Stimulated activated CD4-positive, alpha-beta T cell treated with anti-CD3 and anti-CD28 coated beads, Interleukin-15, amount 100 ng/mL, for 1 hour (primary cell): ENCODE results near the gene SLC39A11.
"Not testable (repeated sequence)": the region's sequence is repeated elsewhere in the genome, so short reads cannot be mapped to it uniquely, and the experiment has no call there.

Experiments
- DNase-seq, 2 donors: peaks; one replicate each; pipeline ENCODE4 v3.0.0-alpha.2; 2020; ENCODE audit warnings: low read depth in 1 of 2, low spot score in 1 of 2

SLC39A11 gene

GRCh38 chr17:72761893-72762575, 330.5 kb downstream of the SLC39A11 start:
- DNase-seq, result not testable (repeated sequence)

- no peak for DNase-seq
Observed at GRCh38 chr17:72761431-72761830, 331.1 kb downstream of the SLC39A11 start.

GRCh38 chr17:72760368-72760767, 332.1 kb downstream of the SLC39A11 start:
- no peak for DNase-seq

- DNase-seq, result no peak
Observed at GRCh38 chr17:72759301-72759700, 333.2 kb downstream of the SLC39A11 start.

- no peak for DNase-seq
Observed at GRCh38 chr17:72756256-72756655, 336.2 kb downstream of the SLC39A11 start.

GRCh38 chr17:72754513-72754912, 338.0 kb downstream of the SLC39A11 start:
- no peak for DNase-seq

- DNase-seq, result no peak
Observed at GRCh38 chr17:72751746-72752145, 340.7 kb downstream of the SLC39A11 start.

GRCh38 chr17:72749119-72749572, 343.3 kb downstream of the SLC39A11 start:
- no peak for DNase-seq

- no peak for DNase-seq
Observed at GRCh38 chr17:72747501-72747900, 345.0 kb downstream of the SLC39A11 start.

GRCh38 chr17:72745241-72745640, 347.2 kb downstream of the SLC39A11 start:
- no peak for DNase-seq

GRCh38 chr17:72743037-72743467, 349.4 kb downstream of the SLC39A11 start:
- DNase-seq, result no peak

- DNase-seq, result no peak
Observed at GRCh38 chr17:72737151-72737690, 355.3 kb downstream of the SLC39A11 start.

- no peak for DNase-seq
Observed at GRCh38 chr17:72735592-72735991, 356.9 kb downstream of the SLC39A11 start.

GRCh38 chr17:72735048-72735447, 357.4 kb downstream of the SLC39A11 start:
- DNase-seq, result no peak

- DNase-seq, result no peak
Observed at GRCh38 chr17:72734613-72735012, 357.9 kb downstream of the SLC39A11 start.

GRCh38 chr17:72733619-72734282, 358.7 kb downstream of the SLC39A11 start:
- DNase-seq, result no peak

- no peak for DNase-seq
Observed at GRCh38 chr17:72732893-72733618, 359.4 kb downstream of the SLC39A11 start.

GRCh38 chr17:72730077-72730476, 362.4 kb downstream of the SLC39A11 start:
- DNase-seq, result no peak

- DNase-seq, result no peak
Observed at GRCh38 chr17:72726936-72727335, 365.6 kb downstream of the SLC39A11 start.

- peak in 1 of 2 donors; percentile 31 for DNase-seq
Observed at GRCh38 chr17:72725433-72726068, 366.9 kb downstream of the SLC39A11 start.

GRCh38 chr17:72724267-72724666, 368.2 kb downstream of the SLC39A11 start:
- no peak for DNase-seq
